HG03064 (cell line): ENCODE data around the gene NR2F1-AS1.

Source experiments
- ATAC-seq: cut with Tn5 transposase; IDR thresholded peaks from one replicate; pipeline ENCODE4 v1.9.1; 2021; ENCODE audit warnings: low read depth; ENCODE audit not compliant: unreplicated experiment

NR2F1-AS1 gene

DNA sequence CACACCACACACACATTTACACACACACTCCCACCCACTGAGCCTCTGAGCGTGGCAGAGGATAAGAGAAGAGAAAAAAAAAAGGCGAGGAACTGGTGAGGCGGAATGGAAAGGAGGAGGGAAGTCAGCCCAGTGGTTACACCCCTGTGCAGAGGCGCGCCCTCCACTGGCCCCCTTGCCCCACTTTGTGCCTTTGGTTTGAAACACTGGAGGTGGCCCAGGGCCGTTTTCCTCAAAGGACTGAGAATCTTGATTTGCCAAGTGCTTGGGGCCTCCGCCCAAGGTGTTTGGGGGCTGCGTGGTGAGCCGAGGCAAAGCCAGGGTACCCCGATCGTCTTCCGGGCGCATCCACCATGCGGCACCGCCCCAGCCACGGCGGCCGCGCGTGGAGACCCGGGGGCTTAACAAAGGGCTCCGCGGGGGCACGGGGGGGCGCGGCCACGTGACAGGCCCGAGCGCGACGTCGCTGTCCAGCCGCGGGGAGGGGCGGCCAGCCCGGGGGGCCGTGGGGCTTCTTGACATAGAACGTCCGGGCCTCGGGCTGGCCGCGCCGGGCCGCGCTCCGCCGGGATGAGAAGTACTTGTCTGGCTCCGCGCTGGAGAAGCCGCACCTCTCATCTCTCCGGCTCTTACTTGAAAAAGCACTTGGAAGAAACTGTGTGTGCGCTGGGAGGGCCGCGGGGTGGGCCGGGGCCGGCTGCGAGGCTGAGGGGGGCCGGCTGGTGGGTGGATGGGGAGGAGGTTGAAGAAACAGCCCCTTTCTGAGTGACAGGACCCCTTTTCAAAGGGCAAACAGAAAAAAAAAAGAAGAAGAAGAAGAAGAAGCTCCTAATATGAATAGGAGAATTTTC is 23.0 kb upstream of the NR2F1-AS1 start:
- ATAC-seq, result no peak

GRCh38 chr5:93603078-93603792 is 22.2 kb upstream of the NR2F1-AS1 start:
- no peak for ATAC-seq

DNA sequence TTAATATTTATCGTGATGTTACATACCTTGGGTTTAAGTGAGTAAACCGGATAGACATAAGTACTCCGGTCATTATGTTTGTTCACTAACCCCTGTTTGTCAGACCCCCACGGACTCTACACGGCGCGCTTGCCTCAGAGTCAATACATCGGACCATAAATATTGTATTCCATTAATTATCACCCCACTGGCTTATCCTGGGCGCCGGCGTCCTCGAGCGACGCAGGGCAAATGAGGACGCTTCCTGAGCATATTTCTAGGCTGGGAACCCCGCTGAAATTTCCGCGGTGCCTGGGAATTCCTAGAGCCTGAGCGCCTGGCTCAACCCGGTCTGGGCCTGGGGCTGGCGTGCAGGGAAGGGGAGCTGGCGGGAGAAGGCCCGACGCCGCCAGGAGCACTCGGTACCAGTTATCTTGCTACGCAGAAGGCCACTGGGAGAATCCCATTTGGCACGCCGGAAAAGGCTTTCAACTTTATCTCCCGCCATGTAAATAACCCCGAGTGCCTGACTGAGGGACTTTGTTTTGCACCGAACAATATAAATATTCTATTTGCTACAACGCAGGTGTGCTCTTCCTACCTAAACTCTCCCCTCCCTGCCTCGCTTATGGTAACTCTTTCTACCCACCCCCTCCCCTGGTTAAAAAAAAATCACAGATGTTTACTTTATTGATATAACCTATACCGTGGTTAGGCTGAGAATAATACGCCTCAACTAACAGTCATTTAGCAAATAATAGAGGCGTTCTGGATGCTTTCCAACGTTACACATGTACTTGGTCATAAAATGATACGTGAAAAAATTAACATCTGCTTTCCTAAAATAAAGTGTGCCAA is 21.4 kb upstream of the NR2F1-AS1 start:
- ATAC-seq, result no peak

GRCh38 chr5:93601802-93602155 is 20.8 kb upstream of the NR2F1-AS1 start:
- ATAC-seq, result no peak

- no peak for ATAC-seq
These were observed 20.2 kb upstream of the NR2F1-AS1 start for GRCh38 chr5:93601071-93601801.

DNA sequence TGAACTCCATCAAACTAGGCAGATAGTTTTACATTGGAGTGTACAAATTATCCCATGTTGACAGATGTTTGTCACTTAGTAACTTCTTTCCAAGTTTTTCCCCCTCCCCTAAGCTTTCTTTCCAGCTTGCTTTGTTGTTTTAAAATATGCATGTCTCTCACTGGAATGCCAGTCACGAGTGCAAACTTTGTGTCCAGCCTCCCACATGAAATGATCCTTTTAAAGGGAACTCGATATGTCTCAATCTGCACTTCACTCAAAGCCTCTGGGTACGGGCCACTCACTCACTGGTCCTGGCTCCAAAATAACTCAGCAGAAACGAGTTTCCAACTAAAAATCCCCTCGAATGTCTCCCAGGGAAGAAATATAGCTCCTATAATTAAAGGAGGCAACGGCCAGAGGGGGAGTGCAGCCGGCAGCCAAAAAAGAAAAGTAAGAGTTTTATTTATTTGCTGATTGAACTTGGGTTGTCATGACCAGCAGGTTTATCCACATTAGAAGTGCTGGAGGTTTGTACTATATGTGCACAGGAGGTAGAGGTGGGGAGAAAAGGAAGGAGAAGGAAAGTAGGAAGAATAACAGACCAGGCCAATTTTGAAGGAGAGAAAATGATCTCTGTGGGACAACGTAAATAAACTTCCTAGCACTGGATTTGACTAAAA is 19.5 kb upstream of the NR2F1-AS1 start:
- ATAC-seq, result no peak

DNA sequence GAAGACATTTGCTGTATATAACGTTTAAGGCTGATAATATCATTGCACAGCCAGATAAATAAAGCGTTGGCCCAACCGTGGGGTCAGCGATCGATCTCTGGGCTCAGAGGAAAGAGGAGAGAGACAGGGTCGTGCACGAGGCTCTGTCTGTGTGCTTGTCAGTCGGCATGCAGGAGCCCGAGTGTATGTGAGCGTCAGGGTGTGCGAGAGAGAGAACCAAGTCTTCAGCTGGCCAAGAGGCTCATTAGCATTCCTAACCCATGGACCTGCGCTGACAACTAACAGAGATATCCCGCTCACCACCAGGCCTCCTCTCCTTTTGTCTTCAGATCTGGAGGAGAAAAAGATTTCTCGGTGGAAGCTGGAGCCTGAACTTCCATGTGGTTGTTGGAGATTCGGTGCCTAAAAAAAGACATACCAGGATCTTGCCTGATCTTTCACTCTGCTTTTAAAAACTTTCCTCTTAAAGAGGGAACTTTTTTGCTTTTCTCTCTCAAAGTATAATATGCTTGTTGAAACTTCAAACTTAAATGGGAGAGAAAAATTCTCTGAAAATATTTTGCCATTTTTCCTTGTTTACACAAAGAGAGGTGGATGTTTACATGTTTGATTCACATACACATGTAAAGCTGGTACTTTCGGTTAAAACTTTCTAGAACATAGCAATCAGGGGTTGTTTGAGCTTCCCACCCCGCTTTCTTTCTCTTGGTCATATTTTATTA is 18.5 kb upstream of the NR2F1-AS1 start:
- no peak for ATAC-seq

DNA sequence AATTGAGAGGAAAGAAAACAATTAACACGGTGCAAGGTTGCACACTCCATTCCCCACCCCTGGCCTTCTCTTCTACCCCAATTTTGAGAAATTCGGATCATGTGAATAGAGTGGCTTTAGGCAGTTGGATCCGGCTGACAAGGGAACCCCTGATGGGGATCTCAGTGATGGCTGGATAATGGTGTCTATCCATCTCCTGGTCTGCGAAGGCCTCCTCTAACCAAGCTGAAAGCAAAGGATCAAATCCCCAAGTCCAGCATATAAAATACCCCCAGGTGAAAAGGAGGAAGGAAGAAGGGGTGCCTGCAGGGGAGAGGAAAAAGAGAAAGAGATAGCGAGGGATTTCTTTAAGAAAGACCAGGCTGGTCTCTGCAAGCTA is 18.0 kb upstream of the NR2F1-AS1 start:
- no peak for ATAC-seq

- ATAC-seq, result no peak
These were observed 17.3 kb upstream of the NR2F1-AS1 start for GRCh38 chr5:93598091-93599000.

GRCh38 chr5:93596676-93597490 is 15.9 kb upstream of the NR2F1-AS1 start:
- ATAC-seq, result no peak

DNA sequence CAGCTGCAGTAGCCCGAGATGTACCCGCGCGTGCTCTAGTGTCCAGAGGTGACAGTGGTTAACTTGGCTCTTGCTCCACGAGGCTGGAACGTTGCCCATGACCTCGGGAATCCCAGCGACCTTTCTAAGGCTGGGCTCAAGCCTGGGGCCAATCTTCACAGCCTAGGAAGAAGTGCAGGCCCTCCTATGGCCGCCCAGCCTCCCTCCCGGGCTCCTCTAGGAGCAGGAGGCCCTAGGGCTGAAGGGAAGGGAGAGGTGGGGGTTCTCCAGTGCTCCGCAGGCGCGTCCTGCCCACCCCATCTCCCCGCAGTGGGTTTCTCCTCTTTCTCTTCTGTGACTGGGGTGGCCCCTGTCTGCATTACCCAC is 15.3 kb upstream of the NR2F1-AS1 start:
- no peak for ATAC-seq

GRCh38 chr5:93595420-93596147 is 14.6 kb upstream of the NR2F1-AS1 start:
- ATAC-seq, result no peak

- no peak for ATAC-seq
These were observed 13.8 kb upstream of the NR2F1-AS1 start for GRCh38 chr5:93594591-93595419.

GRCh38 chr5:93593476-93594131 is 12.6 kb upstream of the NR2F1-AS1 start:
- ATAC-seq, result no peak

DNA sequence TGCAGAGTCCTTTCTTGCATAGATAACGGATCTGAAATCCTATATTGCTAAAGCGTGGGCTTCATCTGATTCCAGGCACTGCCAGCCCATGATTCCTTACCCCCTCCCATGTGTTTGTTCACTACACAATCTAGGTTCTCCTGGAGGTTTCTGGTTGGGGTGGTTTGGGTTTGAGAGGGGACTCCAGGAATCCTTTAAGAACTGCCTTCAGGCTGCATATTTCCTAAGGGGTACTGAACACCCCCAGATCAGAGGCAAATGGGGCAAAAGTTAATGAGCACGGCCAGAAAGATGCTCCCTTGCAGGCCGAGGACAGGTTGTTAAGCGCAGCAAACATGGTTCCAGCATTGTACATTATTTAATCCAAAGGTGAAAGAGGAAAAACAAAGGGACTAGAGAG is 11.9 kb upstream of the NR2F1-AS1 start:
- no peak for ATAC-seq
